K562 (cell line): ENCODE results near the gene HMCN1. TPM values are rescaled to one million over a fixed set of nuclear protein-coding genes. Genes with fewer than 3 reads are reported as not detected.

Experiments used
- ATAC-seq: fragments of 200-7000 bp; cut with Tn5 transposase; 3 replicates; pipeline ENCODE4 v1.9.1; 2020; ENCODE audit warnings: moderate library complexity
- BruUV-seq: library from RNA; stranded (reverse); fragments of 400-500 nt; replicated peaks from 2 replicates; lab custom pipeline; 2021; lab: Mats Ljungman, UMichigan
- CTCF ChIA-PET: fragments of 300-600 bp; formaldehyde crosslinking; extraction: SDS; loops from one replicate; lab custom pipeline; 2021; ENCODE audit warnings: low intra/inter-chr PET ratio; lab: Yijun Ruan, JAX
- POLR2A ChIA-PET: fragments of 300-600, 350-650 bp; sonication (Branson Sonifier 250); formaldehyde crosslinking; extraction: SDS; loops from one replicate; lab custom pipeline; 2021; ENCODE audit warnings: antibody characterized with exemption, inconsistent platforms; lab: Yijun Ruan, JAX
- DNase-seq, 4 experiments: peaks; one replicate each; pipeline versions ENCODE4 v3.0.0 to v3.0.0-alpha.2; 2011 to 2018; ENCODE audit warnings: low spot score in 3 of 4, mixed read lengths in 3 of 4; ENCODE audit errors: extremely low read depth in 1 of 4
- FAIRE-seq: peaks from 2 replicates; lab custom pipeline; 2011; peaks lifted over from hg19 to GRCh38; lab: Jason Lieb, UNC
- H2AFZ ChIP-seq: 2 replicates; pipeline ENCODE4 v1.6.0; 2011; ENCODE audit warnings: low read depth, low read length, control low read depth, inconsistent platforms
- H3K27ac ChIP-seq: fragments of 200-600 bp; 3 replicates; pipeline ENCODE4 v1.8.0; 2011; ENCODE audit warnings: low read depth, mild to moderate bottlenecking, control low read depth, inconsistent platforms, low read length, moderate library complexity, mixed read lengths; ENCODE audit errors: extremely low read depth
- H3K27me3 ChIP-seq, 2 experiments: fragments of 300-600 bp in 1 of 2; 2 replicates in 1 of 2; 3 replicates in 1 of 2; pipeline versions ENCODE4 v1.6.0 to v1.8.0; 2011; ENCODE audit warnings: inconsistent platforms in 2 of 2, low read length in 2 of 2, mild to moderate bottlenecking in 1 of 2, mixed read lengths in 1 of 2, moderate library complexity in 1 of 2; ENCODE audit not compliant: control insufficient read depth in 2 of 2, insufficient read depth in 2 of 2
- H3K36me3 ChIP-seq: fragments of 300-600 bp; 3 replicates; pipeline ENCODE4 v1.8.0; 2011; ENCODE audit warnings: mild to moderate bottlenecking, low read length, inconsistent platforms; ENCODE audit not compliant: control insufficient read depth, insufficient read depth
- H3K4me1 ChIP-seq, 2 experiments: fragments of 200-600 bp in 1 of 2; replicated peaks in 1 of 2; 2 replicates in 1 of 2; 3 replicates in 1 of 2; pipeline versions ENCODE4 v1.5.1 to v1.8.0; 2011; ENCODE audit warnings: inconsistent platforms in 2 of 2, low read length in 2 of 2, mild to moderate bottlenecking in 1 of 2, mixed read lengths in 1 of 2, moderate library complexity in 1 of 2; ENCODE audit not compliant: control insufficient read depth in 2 of 2, insufficient read depth in 2 of 2
- H3K4me2 ChIP-seq: 2 replicates; pipeline ENCODE4 v1.6.1; 2011; ENCODE audit warnings: low read length, control low read depth, inconsistent platforms, mixed read lengths; ENCODE audit not compliant: insufficient read depth
- H3K4me3 ChIP-seq: fragments of 200-600 bp; sonication (generic), shearing (Covaris generic); 2 replicates; pipeline ENCODE4 v1.5.1; 2016; ENCODE audit warnings: control low read depth, inconsistent platforms
- H3K79me2 ChIP-seq: fragments of 200-600 bp; 3 replicates; pipeline ENCODE4 v1.8.0; 2011; ENCODE audit warnings: low read length, inconsistent platforms; ENCODE audit not compliant: control insufficient read depth, insufficient read depth
- H3K9ac ChIP-seq, 2 experiments: 2 replicates each; pipeline versions ENCODE4 v1.6.0 to v1.6.1; 2011; ENCODE audit warnings: low read depth in 2 of 2, low read length in 2 of 2, control low read depth in 1 of 2, inconsistent platforms in 1 of 2, mild to moderate bottlenecking in 1 of 2, mixed read lengths in 1 of 2; ENCODE audit not compliant: insufficient read depth in 1 of 2
- H3K9me1 ChIP-seq: one replicate; pipeline ENCODE4 v1.6.0; 2011; ENCODE audit warnings: inconsistent platforms, mild to moderate bottlenecking, low read length, moderate library complexity; ENCODE audit not compliant: control insufficient read depth, insufficient read depth
- H3K9me3 ChIP-seq: replicated peaks from 2 replicates; pipeline ENCODE4 v1.5.1; 2011; ENCODE audit warnings: low read depth, low read length, inconsistent platforms; ENCODE audit not compliant: control insufficient read depth, insufficient read depth
- H4K20me1 ChIP-seq: replicated peaks from 2 replicates; pipeline ENCODE4 v1.6.1; 2011; ENCODE audit warnings: low read length, inconsistent platforms, mixed read lengths; ENCODE audit not compliant: control insufficient read depth, insufficient read depth
- MGA ChIP-seq: fragments of 450-650 bp; IDR thresholded peaks from 2 replicates; pipeline ENCODE4 v1.6.1; 2016; ENCODE audit warnings: mild to moderate bottlenecking, moderate library complexity
- SLC30A9 ChIP-seq: fragments of 250-450 bp; sonication (Bioruptor Pico); IDR thresholded peaks from 2 replicates; pipeline ENCODE4 v1.8.0; 2022; ENCODE audit warnings: mild to moderate bottlenecking, moderate library complexity
- SP1 ChIP-seq: sonication (generic); formaldehyde crosslinking; IDR thresholded peaks from 2 replicates; pipeline ENCODE4 v1.8.1; 2022; ENCODE audit warnings: mild to moderate bottlenecking, missing genetic modification reagents
- ZBTB43 ChIP-seq: sonication (generic); formaldehyde crosslinking; IDR thresholded peaks from 2 replicates; pipeline ENCODE4 v1.8.0; 2023; ENCODE audit warnings: mild to moderate bottlenecking, missing genetic modification reagents
- ZNF224 ChIP-seq: sonication (generic); formaldehyde crosslinking; IDR thresholded peaks from 2 replicates; pipeline ENCODE4 v1.8.0; 2022; ENCODE audit warnings: mild to moderate bottlenecking, missing genetic modification reagents
- ZNF282 ChIP-seq: sonication (generic); formaldehyde crosslinking; IDR thresholded peaks from 2 replicates; pipeline ENCODE4 v1.8.1; 2023; ENCODE audit warnings: missing genetic modification reagents
- ZNF436 ChIP-seq: fragments of 250-450, 450-650 bp; sonication (Bioruptor Pico); formaldehyde crosslinking; IDR thresholded peaks from 2 replicates; pipeline ENCODE4 v1.7.0; 2020; ENCODE audit warnings: mild to moderate bottlenecking
- ZNF449 ChIP-seq: fragments of 250-450 bp; sonication (Bioruptor Pico); IDR thresholded peaks from 2 replicates; pipeline ENCODE4 v1.8.0; 2022; ENCODE audit warnings: moderate library complexity, mild to moderate bottlenecking, inconsistent platforms
- ZNF77 ChIP-seq: fragments of 250-450 bp; sonication (Bioruptor Pico); IDR thresholded peaks from 2 replicates; pipeline ENCODE4 v1.5.0; 2020
- WGBS: fragments of 100-300 bp; shearing (Covaris generic); methylation state at CpG from one replicate; pipeline ENCODE4 v1.1.6; 2016; ENCODE audit warnings: low coverage, mixed read lengths; ENCODE audit not compliant: insufficient coverage; ENCODE audit errors: missing lambda C conversion rate; 5-methylcytosine and 5-hydroxymethylcytosine counted together
- in situ Hi-C: fragments of 300-500 bp; cut with MboI; formaldehyde crosslinking; loops from 4 replicates; pipeline ENCODE4 v1.15.0; 2018; ENCODE audit warnings: inconsistent platforms, mixed read lengths
- intact Hi-C: fragments of 100-400 bp; cut with micrococcal nuclease; formaldehyde crosslinking; loops from 2 replicates; pipeline ENCODE4 v1.14.2; 2022
- polyA plus RNA-seq, 8 experiments: library from polyadenylated mRNA; depleted of rRNA in 4 of 8; stranded (reverse) in 5 of 8; unstranded in 3 of 8; fragments of >200 nt; fragmentation: Nextera tagmentation in 2 of 8; fragmentation: Illumina TruSeq in 1 of 8; extraction: Ambion mirVana in 2 of 8; extraction: Trizol in 1 of 8; gene quantifications; 2 replicates each; pipeline versions ENCODE4 v1.2.1 to v1.2.3, GENCODE V29; 2011 to 2014; ENCODE audit warnings: inconsistent platforms in 1 of 8, missing spikeins in 1 of 8
- total RNA-seq, 7 experiments: library from RNA; depleted of rRNA in 6 of 7; stranded (reverse); fragments of >200 nt in 6 of 7; fragmentation: Illumina TruSeq in 2 of 7; extraction: Trizol in 2 of 7; gene quantifications; 2 replicates each; pipeline versions ENCODE4 v1.2.1 to v1.2.3, GENCODE V29; 2011 to 2021; ENCODE audit warnings: low replicate concordance in 1 of 7

HMCN1 gene
- total and polyA plus RNA-seq, 9 of the 15 experiments (the other 6 are each of a cell fraction or from before 2014, with no cell fraction given): 0.07 to 0.36 (median 0.21) TPM

- Histone ChIP-seq H3K4me2 (no peak overlapping the region), H3K9me3 (no peaks in the 10 kb centered on the region), H3K27me3 (no peaks in the 10 kb centered on the region), H3K27ac (no peak overlapping the region), H3K4me3 (no peak overlapping the region), H3K36me3 (no peaks in the 10 kb centered on the region), H3K4me1 (no peaks in the 10 kb centered on the region), H3K9ac (no peak overlapping the region), H3K79me2 (no peaks in the 10 kb centered on the region), H3K9me1 (no peaks in the 10 kb centered on the region), H4K20me1 (no peaks in the 10 kb centered on the region), H2AFZ (no peak overlapping the region)
- BruUV-seq: no TSS peak
- intact Hi-C loops: no loop called here
- DNase-seq (no peak), FAIRE-seq (no peak), ATAC-seq (no peak)
- in situ Hi-C loops: no loop called here
- ChIA-PET CTCF (no interaction called here), POLR2A (no interaction called here)
- WGBS: 15% methylated on average over 3 of the region's 3 CpGs
- TF ChIP-seq ZNF436 (CRISPR knock-in tag): no peak
- no peak for TF ChIP-seq SP1 (CRISPR knock-in tag)
- TF ChIP-seq ZNF449 (CRISPR knock-in tag): no peak
- no peak for TF ChIP-seq ZNF282 (CRISPR knock-in tag)
- no peak for TF ChIP-seq ZNF77 (CRISPR knock-in tag)
- TF ChIP-seq ZBTB43 (CRISPR knock-in tag): no peak
- no peak for TF ChIP-seq MGA
- no peak for TF ChIP-seq ZNF224 (CRISPR knock-in tag)
- no peak for TF ChIP-seq SLC30A9 (CRISPR knock-in tag)
Observed at GRCh38 chr1:186139701-186140100, 405.5 kb downstream of the HMCN1 start.
